SK-N-SH (cell line): ENCODE data around the gene SLC14A1. TPM values are rescaled to one million over a fixed set of nuclear protein-coding genes. Genes with fewer than 3 reads are reported as not detected.

Experiments
- CTCF ChIA-PET: fragments of 300-600, 350-600 bp; formaldehyde crosslinking; extraction: SDS; loops from one replicate; lab custom pipeline; 2021; lab: Yijun Ruan, JAX
- POLR2A ChIA-PET: fragments of 350-600 bp; sonication (Branson Sonifier 250); formaldehyde crosslinking; extraction: SDS; loops from one replicate; lab custom pipeline; 2020; ENCODE audit warnings: antibody characterized with exemption, inconsistent platforms; lab: Yijun Ruan, JAX
- DNase-seq: peaks from one replicate; pipeline ENCODE4 v3.0.0; 2012
- H2AFZ ChIP-seq: fragments of 200-600 bp; sonication (generic); 2 replicates; pipeline ENCODE4 v1.8.1; 2016; ENCODE audit warnings: antibody characterized with exemption, mild to moderate bottlenecking, low read depth
- H3F3A ChIP-seq: fragments of 200-600 bp; sonication (generic); replicated peaks from 2 replicates; pipeline ENCODE3; 2016; ENCODE audit warnings: antibody characterized with exemption, mild to moderate bottlenecking; ENCODE audit not compliant: insufficient read depth
- H3K27ac ChIP-seq, 2 experiments: fragments of 200-500 bp in 1 of 2; fragments of 200-600 bp in 1 of 2; sonication (Bioruptor generic) in 1 of 2; sonication (generic), shearing (Covaris generic) in 1 of 2; 2 replicates each; pipeline versions ENCODE4 v1.5.1 to v1.6.1; 2014 to 2016; ENCODE audit warnings: low read depth in 2 of 2, inconsistent platforms in 1 of 2, low read length in 1 of 2, mild to moderate bottlenecking in 1 of 2, mixed read lengths in 1 of 2
- H3K27me3 ChIP-seq: fragments of 200-600 bp; sonication (generic), shearing (Covaris generic); 2 replicates; pipeline ENCODE4 v1.6.1; 2016; ENCODE audit warnings: mixed run types; ENCODE audit not compliant: insufficient read depth
- H3K36me3 ChIP-seq, 2 experiments: fragments of 200-500 bp in 1 of 2; fragments of 200-600 bp in 1 of 2; sonication (Bioruptor generic) in 1 of 2; sonication (generic) in 1 of 2; replicated peaks in 1 of 2; 2 replicates each; pipeline versions ENCODE3 to v1.5.1; 2014 to 2016; ENCODE audit warnings: low read length in 1 of 2, mild to moderate bottlenecking in 1 of 2; ENCODE audit not compliant: insufficient read depth in 2 of 2, control insufficient read depth in 1 of 2
- H3K4me1 ChIP-seq, 2 experiments: fragments of 200-500 bp in 1 of 2; fragments of 200-600 bp in 1 of 2; sonication (Bioruptor generic) in 1 of 2; sonication (generic), shearing (Covaris generic) in 1 of 2; 2 replicates each; pipeline versions ENCODE4 v1.5.1 to v1.6.1; 2014 to 2016; ENCODE audit warnings: low read depth in 1 of 2, low read length in 1 of 2, mixed run types in 1 of 2; ENCODE audit not compliant: insufficient read depth in 2 of 2, control insufficient read depth in 1 of 2
- H3K4me2 ChIP-seq: fragments of 200-600 bp; sonication (generic), shearing (Covaris generic); 2 replicates; pipeline ENCODE4 v1.6.1; 2017; ENCODE audit warnings: mixed run types
- H3K4me3 ChIP-seq, 2 experiments: fragments of 200-500 bp in 1 of 2; fragments of 200-600 bp in 1 of 2; sonication (Bioruptor generic) in 1 of 2; sonication (generic), shearing (Covaris generic) in 1 of 2; 2 replicates each; pipeline versions ENCODE4 v1.5.1 to v1.8.1; 2014 to 2016; ENCODE audit warnings: low read depth in 2 of 2, inconsistent platforms in 1 of 2, low read length in 1 of 2, mild to moderate bottlenecking in 1 of 2, mixed read lengths in 1 of 2, moderate library complexity in 1 of 2
- H3K79me2 ChIP-seq: fragments of 200-600 bp; sonication (generic); 2 replicates; pipeline ENCODE4 v1.8.1; 2017; ENCODE audit warnings: mild to moderate bottlenecking; ENCODE audit not compliant: insufficient read depth
- H3K9ac ChIP-seq: fragments of 200-600 bp; sonication (generic); 2 replicates; pipeline ENCODE4 v1.6.1; 2017; ENCODE audit warnings: mixed run types
- H3K9me2 ChIP-seq: fragments of 200-600 bp; sonication (generic); 2 replicates; pipeline ENCODE4 v1.6.1; 2017; ENCODE audit warnings: mixed run types
- H3K9me3 ChIP-seq: fragments of 200-600 bp; sonication (generic); 2 replicates; pipeline ENCODE4 v1.6.1; 2017; ENCODE audit warnings: mixed run types, mild to moderate bottlenecking, moderate library complexity
- H4K20me1 ChIP-seq: fragments of 200-600 bp; sonication (generic); 2 replicates; pipeline ENCODE4 v1.6.1; 2017; ENCODE audit warnings: mild to moderate bottlenecking, mixed run types; ENCODE audit not compliant: insufficient read depth
- ELF1 ChIP-seq: IDR thresholded peaks from 2 replicates; pipeline ENCODE4 v1.4.0; 2012
- EP300 ChIP-seq, 2 experiments: IDR thresholded peaks; 2 replicates each; pipeline versions ENCODE4 v1.4.0 to v1.6.1; 2012; ENCODE audit warnings: borderline replicate concordance in 1 of 2, low read depth in 1 of 2, low read length in 1 of 2
- FOSL2 ChIP-seq: IDR thresholded peaks from 2 replicates; pipeline ENCODE4 v1.4.0; 2012; ENCODE audit warnings: low read depth, mild to moderate bottlenecking, moderate library complexity, borderline replicate concordance
- FOXM1 ChIP-seq: IDR thresholded peaks from 2 replicates; pipeline ENCODE4 v1.4.0; 2012; ENCODE audit warnings: low read depth, mild to moderate bottlenecking
- GABPA ChIP-seq: IDR thresholded peaks from 2 replicates; pipeline ENCODE4 v1.4.0; 2012; ENCODE audit warnings: low read depth, mild to moderate bottlenecking
- IRF3 ChIP-seq: fragments of 150-350 bp; IDR thresholded peaks from 2 replicates; pipeline ENCODE4 v1.6.1; 2016; ENCODE audit warnings: mild to moderate bottlenecking, low read depth, low read length
- MAX ChIP-seq: IDR thresholded peaks from 2 replicates; pipeline ENCODE4 v1.4.0; 2012; ENCODE audit warnings: low read depth
- MEF2A ChIP-seq: IDR thresholded peaks from 2 replicates; pipeline ENCODE4 v1.4.0; 2012; ENCODE audit warnings: low read depth, borderline replicate concordance
- NRF1 ChIP-seq: IDR thresholded peaks from 2 replicates; pipeline ENCODE4 v1.6.1; 2012; ENCODE audit warnings: low read depth, mild to moderate bottlenecking, low read length
- RAD21 ChIP-seq: IDR thresholded peaks from 2 replicates; pipeline ENCODE4 v1.6.1; 2012; ENCODE audit warnings: mild to moderate bottlenecking, low read length
- SIN3A ChIP-seq: IDR thresholded peaks from 2 replicates; pipeline ENCODE4 v1.6.1; 2012; ENCODE audit warnings: low read depth, mild to moderate bottlenecking, low read length, moderate library complexity, borderline replicate concordance
- TCF12 ChIP-seq: IDR thresholded peaks from 2 replicates; pipeline ENCODE4 v1.4.0; 2012
- TEAD4 ChIP-seq: IDR thresholded peaks from 2 replicates; pipeline ENCODE4 v1.4.0; 2012; ENCODE audit warnings: mild to moderate bottlenecking, borderline replicate concordance; ENCODE audit not compliant: insufficient read depth
- USF1 ChIP-seq: IDR thresholded peaks from 2 replicates; pipeline ENCODE4 v1.4.0; 2012; ENCODE audit warnings: low read depth, borderline replicate concordance
- USF2 ChIP-seq: fragments of 150-350 bp; IDR thresholded peaks from 2 replicates; pipeline ENCODE4 v1.6.1; 2017; ENCODE audit warnings: antibody characterized with exemption, low read length, low read depth, borderline replicate concordance
- YY1 ChIP-seq: IDR thresholded peaks from 2 replicates; pipeline ENCODE4 v1.4.0; 2012; ENCODE audit warnings: low read depth, mild to moderate bottlenecking
- ZBTB33 ChIP-seq: IDR thresholded peaks from 2 replicates; pipeline ENCODE4 v1.4.0; 2012; ENCODE audit warnings: low read depth, borderline replicate concordance
- WGBS: methylation state at CpG from one replicate; pipeline ENCODE4 v1.1.6; 2017; ENCODE audit warnings: low lambda C conversion rate; 5-methylcytosine and 5-hydroxymethylcytosine counted together
- polyA plus RNA-seq, 3 experiments: library from polyadenylated mRNA; depleted of rRNA; stranded (reverse); fragments of >200 nt; gene quantifications; 2 replicates each; pipeline ENCODE4 v1.2.3, GENCODE V29; 2012

SLC14A1 gene
- polyA plus RNA-seq, 1 of the 3 experiments (the other 2 are of a cell fraction): 2.4 TPM

GRCh38 chr18:45708831-45709230 is 15.2 kb upstream of the SLC14A1 start:
- no peak for DNase-seq
- POLR2A ChIA-PET: no interaction called here

GRCh38 chr18:45712061-45712460 is 11.9 kb upstream of the SLC14A1 start:
- Histone ChIP-seq H3K9me3 (peaks cover 10% of the 10 kb centered on the region; the same call in 1 of the 2 replicates), H3K27ac (no peak overlapping the region), H3K36me3 (no peaks in the 10 kb centered on the region), H3K4me2 (no peak overlapping the region), H3K4me1 (no peaks in the 10 kb centered on the region), H3F3A (no peaks in the 10 kb centered on the region), H3K27me3 (no peaks in the 10 kb centered on the region), H4K20me1 (no peaks in the 10 kb centered on the region), H3K4me3 (no peak overlapping the region), H2AFZ (no peak overlapping the region), H3K9me2 (no peaks in the 10 kb centered on the region), H3K79me2 (no peaks in the 10 kb centered on the region), H3K9ac (no peak overlapping the region)
- ChIA-PET POLR2A (no interaction called here), CTCF (interaction anchor here (0.8 to 2.1 kb wide), 3 partner anchors 11 to 262 kb away, joined by 3 to 13 read pairs (median 4); no protein-coding TSS in a partner anchor)
- no peak for TF ChIP-seq EP300 (IDR thresholded peaks at IDR 0.05; ENCODE audit: borderline replicate concordance in 1 of 2, low read depth in 1 of 2, low read length in 1 of 2)
- TF ChIP-seq ELF1: no peak
- no peak for TF ChIP-seq TCF12
- no peak for TF ChIP-seq MAX
- TF ChIP-seq MEF2A: no peak
- TF ChIP-seq USF1: no peak
- no peak for TF ChIP-seq FOXM1
- TF ChIP-seq ZBTB33: no peak
- TF ChIP-seq GABPA: no peak
- TF ChIP-seq TEAD4: no peak
- no peak for TF ChIP-seq NRF1
- no peak for TF ChIP-seq SIN3A
- no peak for TF ChIP-seq RAD21
- TF ChIP-seq USF2: no peak
- TF ChIP-seq FOSL2: no peak
- TF ChIP-seq IRF3: no peak
- DNase-seq: no peak

More at GRCh38 chr18:45708831-45709230, 15.2 kb upstream of the SLC14A1 start:
- TF ChIP-seq FOXM1: no peak
- TF ChIP-seq YY1: no peak
- Histone ChIP-seq H2AFZ (no peak overlapping the region), H3K9me2 (no peaks in the 10 kb centered on the region), H3F3A (no peaks in the 10 kb centered on the region), H3K4me1 (no peaks in the 10 kb centered on the region), H3K27me3 (no peaks in the 10 kb centered on the region), H3K9me3 (peaks cover 10% of the 10 kb centered on the region; the same call in 1 of the 2 replicates), H3K27ac (no peak overlapping the region), H3K4me3 (no peak overlapping the region), H4K20me1 (no peaks in the 10 kb centered on the region), H3K9ac (no peak overlapping the region), H3K79me2 (no peaks in the 10 kb centered on the region), H3K4me2 (no peak overlapping the region), H3K36me3 (no peaks in the 10 kb centered on the region)
- CTCF ChIA-PET: interaction anchor here (2.0 to 3.5 kb wide), 2 partner anchors 14 to 171 kb away, joined by 6 to 22 read pairs; no protein-coding TSS in a partner anchor
- 26% methylated on average over 4 of the region's 4 CpGs for WGBS
